Sigmoid colon (tissue), 7 donors: ENCODE results near the gene ADD3. TPM values are rescaled to one million over a fixed set of nuclear protein-coding genes. Genes with fewer than 3 reads are reported as not detected.

ENCODE experiments used
- DNase-seq: peaks from one replicate; pipeline ENCODE4 v3.0.0-alpha.2; 2019
- H3K27ac ChIP-seq, 4 donors: fragments of 200-600 bp; sonication (generic); one replicate each; pipeline ENCODE4 v1.5.1; 2016 to 2019; ENCODE audit warnings: mild to moderate bottlenecking in 1 of 4
- H3K27me3 ChIP-seq, 3 donors: fragments of 200-600 bp; sonication (generic); one replicate each; pipeline ENCODE4 v1.5.1; 2019; ENCODE audit warnings: mild to moderate bottlenecking in 1 of 3
- H3K36me3 ChIP-seq, 4 donors: fragments of 200-600 bp; sonication (generic); one replicate each; pipeline ENCODE4 v1.5.1; 2016 to 2019
- H3K4me1 ChIP-seq, 4 donors: fragments of 200-600 bp; sonication (generic); one replicate each; pipeline ENCODE4 v1.5.1; 2017 to 2019
- H3K4me3 ChIP-seq, 4 donors: fragments of 200-600 bp; sonication (generic); one replicate each; pipeline ENCODE4 v1.5.1; 2017 to 2019; ENCODE audit warnings: mild to moderate bottlenecking in 2 of 4, moderate library complexity in 1 of 4
- H3K9me3 ChIP-seq, 4 donors: fragments of 200-600 bp in 3 of 4; sonication (generic) in 3 of 4; one replicate each; pipeline versions ENCODE4 v1.5.1 to v1.6.1; 2013 to 2019
- EP300 ChIP-seq, 4 donors: sonication (generic); formaldehyde crosslinking; IDR thresholded peaks; one replicate each; pipeline ENCODE4 v1.6.1; 2017; ENCODE audit warnings: antibody characterized with exemption in 4 of 4
- POLR2A ChIP-seq, 2 donors: fragments of 450-650 bp; IDR thresholded peaks; one replicate each; pipeline ENCODE4 v1.6.1; 2016; ENCODE audit warnings: antibody characterized with exemption in 2 of 2, mild to moderate bottlenecking in 2 of 2, moderate library complexity in 2 of 2
- POLR2AphosphoS5 ChIP-seq, 4 donors: sonication (generic); formaldehyde crosslinking; IDR thresholded peaks; one replicate each; pipeline ENCODE4 v1.6.1; 2017; ENCODE audit warnings: antibody characterized with exemption in 4 of 4
- WGBS, 2 donors: extraction: QIAGEN DNeasy Blood & Tissue Kit; methylation state at CpG; one replicate each; pipeline ENCODE4 v1.1.7; 2013; 5-methylcytosine and 5-hydroxymethylcytosine counted together
- intact Hi-C: fragments of 100-400 bp; cut with DNase I; formaldehyde crosslinking; loops from one replicate; pipeline ENCODE4 v1.15.1; 2023
- polyA plus RNA-seq, 3 donors: library from polyadenylated mRNA; stranded (reverse); fragments of 200-250 nt; gene quantifications; one replicate each; pipeline ENCODE4 v1.2.3, GENCODE V29; 2013
- total RNA-seq, 4 donors: library from RNA; depleted of rRNA; stranded (reverse); fragments of >200 nt; gene quantifications; one replicate each; pipeline ENCODE4 v1.1.0, GENCODE V29; 2016
- TF ChIP-seq, protein P1 (sequence below), 4 experiments: fragments of 450-650 bp in 3 of 4; fragments of 200-600 bp in 1 of 4; IDR thresholded peaks; one replicate each; pipeline ENCODE4 v1.5.1; 2016 to 2019; ENCODE audit warnings: antibody characterized with exemption in 4 of 4, mild to moderate bottlenecking in 3 of 4, moderate library complexity in 2 of 4
- donor health status: healthy with polysubstance abuse.
- donor health status: Bipolar disorder and iron deficiency.
- donor health status: healthy.

ADD3 gene
- total and polyA plus RNA-seq, 7 donors = 29.6 to 145 (median 91.2) TPM

DNA sequence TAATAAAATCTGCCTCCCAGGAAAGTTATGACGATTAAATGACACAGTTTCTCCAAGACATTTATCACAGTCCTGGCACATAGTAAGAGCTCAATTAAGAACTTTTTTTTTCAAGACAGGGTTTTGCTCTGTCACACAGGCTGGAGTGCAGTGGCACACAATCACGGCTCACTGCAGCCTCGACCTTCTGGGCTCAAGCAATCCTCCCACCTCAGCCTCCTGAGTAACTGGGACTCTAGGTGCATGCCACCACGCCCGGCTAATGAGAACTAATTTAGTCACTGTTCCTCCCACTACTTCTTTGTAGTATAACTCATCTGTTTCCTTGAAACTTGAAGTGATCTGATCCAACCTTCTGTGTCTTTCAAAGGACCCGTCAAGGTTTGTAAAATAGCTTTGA, 157.5 kb downstream of the ADD3 start:
- H3K9me3 ChIP-seq = no peaks in the 10 kb centered on the region
- 61 to 70% methylated on average over 6 of the region's 6 CpGs for WGBS, 2 donors
- peaks cover 0 to 49% (median 15%) of the 10 kb centered on the region in 3 donors for H3K27me3 ChIP-seq
- H3K4me1 ChIP-seq = peaks cover 0 to 9% (median 0%) of the 10 kb centered on the region in 4 donors
- H3K27ac ChIP-seq = no peak overlapping the region
- no peak overlapping the region for H3K4me3 ChIP-seq
- TF ChIP-seq, protein P1, sequence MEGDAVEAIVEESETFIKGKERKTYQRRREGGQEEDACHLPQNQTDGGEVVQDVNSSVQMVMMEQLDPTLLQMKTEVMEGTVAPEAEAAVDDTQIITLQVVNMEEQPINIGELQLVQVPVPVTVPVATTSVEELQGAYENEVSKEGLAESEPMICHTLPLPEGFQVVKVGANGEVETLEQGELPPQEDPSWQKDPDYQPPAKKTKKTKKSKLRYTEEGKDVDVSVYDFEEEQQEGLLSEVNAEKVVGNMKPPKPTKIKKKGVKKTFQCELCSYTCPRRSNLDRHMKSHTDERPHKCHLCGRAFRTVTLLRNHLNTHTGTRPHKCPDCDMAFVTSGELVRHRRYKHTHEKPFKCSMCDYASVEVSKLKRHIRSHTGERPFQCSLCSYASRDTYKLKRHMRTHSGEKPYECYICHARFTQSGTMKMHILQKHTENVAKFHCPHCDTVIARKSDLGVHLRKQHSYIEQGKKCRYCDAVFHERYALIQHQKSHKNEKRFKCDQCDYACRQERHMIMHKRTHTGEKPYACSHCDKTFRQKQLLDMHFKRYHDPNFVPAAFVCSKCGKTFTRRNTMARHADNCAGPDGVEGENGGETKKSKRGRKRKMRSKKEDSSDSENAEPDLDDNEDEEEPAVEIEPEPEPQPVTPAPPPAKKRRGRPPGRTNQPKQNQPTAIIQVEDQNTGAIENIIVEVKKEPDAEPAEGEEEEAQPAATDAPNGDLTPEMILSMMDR (IDR thresholded peaks at IDR 0.05) = no peak
- TF ChIP-seq EP300 (IDR thresholded peaks at IDR 0.05) (no peak), POLR2A (IDR thresholded peaks at IDR 0.05) (no peak), POLR2AphosphoS5 (IDR thresholded peaks at IDR 0.05) (no peak)
- no peak for DNase-seq
- intact Hi-C loops = no loop called here
- H3K36me3 ChIP-seq = no peaks in the 10 kb centered on the region

DNA sequence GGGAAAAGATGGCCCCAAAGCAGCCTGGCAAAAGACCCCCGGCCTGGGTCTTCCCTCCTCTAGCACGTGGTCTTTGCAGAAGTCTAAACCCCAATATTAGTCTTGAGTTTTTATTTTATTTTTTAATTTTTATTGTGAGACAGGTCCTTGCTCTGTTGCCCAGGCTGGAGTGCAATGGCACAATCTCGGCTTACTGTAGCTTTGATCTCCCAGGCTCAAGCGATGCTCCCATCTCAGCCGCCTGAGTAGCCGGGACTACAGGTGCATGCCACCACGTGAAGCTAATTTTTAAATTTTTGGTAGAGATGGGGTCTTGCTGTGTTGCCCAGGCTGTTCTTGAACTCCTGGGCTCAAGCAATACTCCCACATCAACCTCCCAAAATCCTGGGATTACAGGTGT, 159.4 kb downstream of the ADD3 start:
- no peaks in the 10 kb centered on the region for H3K9me3 ChIP-seq
- H3K36me3 ChIP-seq = no peaks in the 10 kb centered on the region
- intact Hi-C loops = no loop called here
- peaks cover 0 to 66% (median 15%) of the 10 kb centered on the region in 3 donors for H3K27me3 ChIP-seq
- no peak overlapping the region for H3K4me3 ChIP-seq
- H3K4me1 ChIP-seq = peaks cover 0 to 11% (median 0%) of the 10 kb centered on the region in 4 donors
- TF ChIP-seq POLR2A (IDR thresholded peaks at IDR 0.05) (no peak), POLR2AphosphoS5 (IDR thresholded peaks at IDR 0.05) (no peak), EP300 (IDR thresholded peaks at IDR 0.05) (no peak)
- TF ChIP-seq, protein P1 (IDR thresholded peaks at IDR 0.05) = no peak
- H3K27ac ChIP-seq = no peak overlapping the region
- no peak for DNase-seq
- WGBS, 2 donors = 91 to 93% methylated on average over 7 of the region's 7 CpGs

DNA sequence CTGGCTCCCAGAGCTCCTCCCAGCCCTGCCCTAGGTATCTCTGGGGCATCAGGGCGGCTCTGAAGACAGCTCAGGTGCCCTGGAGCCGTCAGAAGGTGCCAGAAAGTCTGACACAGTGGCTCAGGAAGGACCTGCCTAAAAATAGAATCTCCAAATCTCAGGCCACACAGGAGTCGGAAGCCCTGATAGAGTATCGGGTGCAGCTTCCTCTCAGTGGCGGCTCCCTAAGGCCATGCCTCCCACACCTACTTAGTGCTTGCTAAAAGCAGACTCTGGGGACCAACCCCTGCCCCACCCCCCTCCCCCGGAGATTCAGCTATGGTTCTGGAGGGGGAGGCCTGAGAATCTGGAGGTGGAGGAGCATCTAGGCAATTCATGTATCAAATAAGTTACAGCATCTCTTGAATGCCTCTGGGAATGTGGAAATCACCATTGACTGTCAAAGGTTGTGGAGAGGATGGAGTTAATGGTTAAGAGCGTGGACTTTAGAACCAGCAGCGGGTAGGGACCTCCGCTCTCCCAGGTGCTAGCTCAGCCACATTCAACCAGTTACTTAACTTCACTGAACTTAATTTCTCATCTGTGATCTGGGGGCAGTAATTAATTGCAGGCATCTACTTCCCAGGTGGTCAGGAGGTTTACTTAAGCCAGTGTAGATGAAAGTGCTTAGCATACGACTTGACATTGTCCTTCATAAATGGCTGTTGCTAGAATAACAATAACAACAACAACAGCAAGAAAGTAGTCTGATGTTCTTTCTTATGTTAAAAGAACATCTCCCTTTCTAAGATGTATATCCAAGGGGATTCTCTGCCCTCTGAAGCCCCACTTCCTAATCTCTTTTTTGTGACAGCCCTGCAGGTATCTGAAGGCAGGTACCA, 161.1 kb downstream of the ADD3 start:
- H3K4me3 ChIP-seq = no peak overlapping the region
- WGBS, 2 donors = 5 to 11% methylated on average over 10 of the region's 10 CpGs
- no peak for DNase-seq
- intact Hi-C loops = no loop called here
- no peak overlapping the region for H3K27ac ChIP-seq
- TF ChIP-seq, protein P1 (IDR thresholded peaks at IDR 0.05) = no peak
- no peak for TF ChIP-seq POLR2A (IDR thresholded peaks at IDR 0.05)
- no peaks in the 10 kb centered on the region for H3K9me3 ChIP-seq
- H3K36me3 ChIP-seq = no peaks in the 10 kb centered on the region
- peaks cover 0 to 11% (median 0%) of the 10 kb centered on the region in 4 donors for H3K4me1 ChIP-seq
- peaks cover 0 to 74% (median 15%) of the 10 kb centered on the region in 3 donors for H3K27me3 ChIP-seq

DNA sequence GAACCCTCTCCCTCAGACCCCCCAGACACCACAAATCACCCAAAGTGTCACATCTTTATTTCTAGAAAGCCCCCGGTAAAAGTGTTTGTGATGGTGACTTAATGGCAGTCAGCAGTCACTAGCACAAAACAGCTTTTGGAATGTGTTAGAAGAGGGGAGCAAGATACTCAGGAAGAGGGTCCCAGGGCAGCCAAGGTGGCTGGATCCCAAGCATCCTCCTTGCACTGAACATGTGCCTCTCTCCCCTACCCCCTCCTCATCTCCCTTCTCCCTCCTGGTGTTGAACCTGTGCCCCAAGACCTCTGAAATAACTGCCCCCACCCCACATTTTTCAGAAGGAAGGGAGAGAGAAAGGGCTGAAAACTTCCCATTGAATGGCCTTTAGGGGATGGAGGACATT, 161.8 kb downstream of the ADD3 start:
- intact Hi-C loops = no loop called here
- H3K4me3 ChIP-seq = no peak overlapping the region
- no peak overlapping the region for H3K27ac ChIP-seq
- peaks cover 0 to 11% (median 0%) of the 10 kb centered on the region in 4 donors for H3K4me1 ChIP-seq
- no peak for DNase-seq
- H3K27me3 ChIP-seq = peaks cover 0 to 74% (median 15%) of the 10 kb centered on the region in 3 donors
- no peak for TF ChIP-seq POLR2AphosphoS5 (IDR thresholded peaks at IDR 0.05)
- TF ChIP-seq POLR2A (IDR thresholded peaks at IDR 0.05) = no peak
- TF ChIP-seq, protein P1 (IDR thresholded peaks at IDR 0.05) = no peak
- no peak for TF ChIP-seq EP300 (IDR thresholded peaks at IDR 0.05)
- no peaks in the 10 kb centered on the region for H3K36me3 ChIP-seq
- no peaks in the 10 kb centered on the region for H3K9me3 ChIP-seq
- WGBS, 2 donors = 27 to 34% methylated on average over 1 of the region's 1 CpG
